HFF-Myc (cell line): ENCODE results near the gene OR2S2.
A peak's percentile ranks its signal among the peaks of the same experiment; 100 is the strongest.

Experiments
- DNase-seq: peaks from one replicate; pipeline ENCODE4 v3.0.0-alpha.2; 2011; ENCODE audit warnings: low read depth; ENCODE audit errors: extremely low read depth
- H3K4me3 ChIP-seq: replicated peaks from 2 replicates; pipeline ENCODE4 v1.5.1; 2011; ENCODE audit warnings: low read depth, mild to moderate bottlenecking, control low read depth, low read length
- TF ChIP-seq, protein P1 (sequence below): IDR thresholded peaks from 2 replicates; pipeline ENCODE4 v1.5.1; 2012; ENCODE audit warnings: mild to moderate bottlenecking, low read depth, low read length, control low read depth; ENCODE audit errors: missing control alignments

The OR2S2 gene

GRCh38 chr9:35909274-35909673 lies 48.7 kb downstream of the OR2S2 start, which contains the start of gene SPAAR:
SPAAR (plus strand) TSS chr9:35909490; CDS start chr9:35910464, 974 bp downstream.
- H3K4me3 ChIP-seq = no peak within 1 kb of the TSS
- TF ChIP-seq, protein P1, sequence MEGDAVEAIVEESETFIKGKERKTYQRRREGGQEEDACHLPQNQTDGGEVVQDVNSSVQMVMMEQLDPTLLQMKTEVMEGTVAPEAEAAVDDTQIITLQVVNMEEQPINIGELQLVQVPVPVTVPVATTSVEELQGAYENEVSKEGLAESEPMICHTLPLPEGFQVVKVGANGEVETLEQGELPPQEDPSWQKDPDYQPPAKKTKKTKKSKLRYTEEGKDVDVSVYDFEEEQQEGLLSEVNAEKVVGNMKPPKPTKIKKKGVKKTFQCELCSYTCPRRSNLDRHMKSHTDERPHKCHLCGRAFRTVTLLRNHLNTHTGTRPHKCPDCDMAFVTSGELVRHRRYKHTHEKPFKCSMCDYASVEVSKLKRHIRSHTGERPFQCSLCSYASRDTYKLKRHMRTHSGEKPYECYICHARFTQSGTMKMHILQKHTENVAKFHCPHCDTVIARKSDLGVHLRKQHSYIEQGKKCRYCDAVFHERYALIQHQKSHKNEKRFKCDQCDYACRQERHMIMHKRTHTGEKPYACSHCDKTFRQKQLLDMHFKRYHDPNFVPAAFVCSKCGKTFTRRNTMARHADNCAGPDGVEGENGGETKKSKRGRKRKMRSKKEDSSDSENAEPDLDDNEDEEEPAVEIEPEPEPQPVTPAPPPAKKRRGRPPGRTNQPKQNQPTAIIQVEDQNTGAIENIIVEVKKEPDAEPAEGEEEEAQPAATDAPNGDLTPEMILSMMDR = no peak
- no peak for DNase-seq

GRCh38 chr9:35908504-35909125 lies 49.3 kb downstream of the OR2S2 start:
- TF ChIP-seq, protein P1 = no peak
- H3K4me3 ChIP-seq = no peak overlapping the region
- DNase-seq = peak; percentile 33

- no peak overlapping the region for H3K4me3 ChIP-seq
- TF ChIP-seq, protein P1 = no peak
- peak; percentile 90 for DNase-seq
These were observed 50.0 kb downstream of the OR2S2 start for GRCh38 chr9:35907711-35908503.
